Measurements from ENCODE around the gene FGGY. TPM values are rescaled to one million over a fixed set of nuclear protein-coding genes. Genes with fewer than 3 reads are reported as not detected.

Gene FGGY
- total and polyA plus RNA-seq, 3 experiments from 2014 or later: 5.3 to 7.9 (median 6.6) TPM

GRCh38 chr1:59688976-59689375, 392.1 kb downstream of the FGGY start:
- Mint-ChIP-seq H3K36me3 (peaks cover 0 to 2% (median 0%) of the 10 kb centered on the region in 3 donors), H3K4me1 (no peaks in the 10 kb centered on the region), H3K4me3 (no peak overlapping the region), H3K9me3 (no peaks in the 10 kb centered on the region), H3K27ac (no peak overlapping the region), H3K27me3 (no peaks in the 10 kb centered on the region)
- CTCF ChIA-PET: no interaction called here
- DNase-seq: no peak
- H3K9me3 ChIP-seq (ENCODE audit: low read length): no peaks in the 10 kb centered on the region
- POLR2A ChIA-PET: no interaction called here
- no peak overlapping the region for H3K27ac ChIP-seq (ENCODE audit: low read depth, low read length)
- no peaks in the 10 kb centered on the region for H3K4me1 ChIP-seq (ENCODE audit: insufficient read depth, low read length)
- no peaks in the 10 kb centered on the region for H3K36me3 ChIP-seq (ENCODE audit: insufficient read depth, low read length)
- H3K27me3 ChIP-seq (ENCODE audit: insufficient read depth, low read length, poor library complexity, severe bottlenecking): no peaks in the 10 kb centered on the region
- H3K4me3 ChIP-seq (ENCODE audit: low read length): no peak overlapping the region

GRCh38 chr1:59689730-59690129, 392.8 kb downstream of the FGGY start:
- H3K4me3 Mint-ChIP-seq: no peak overlapping the region
- no peaks in the 10 kb centered on the region for H3K9me3 Mint-ChIP-seq
- no peak for DNase-seq
- Histone ChIP-seq H3K9me3 (ENCODE audit: low read length) (no peaks in the 10 kb centered on the region), H3K4me1 (ENCODE audit: insufficient read depth, low read length) (no peaks in the 10 kb centered on the region), H3K27ac (ENCODE audit: low read depth, low read length) (no peak overlapping the region), H3K4me3 (ENCODE audit: low read length) (no peak overlapping the region), H3K27me3 (ENCODE audit: insufficient read depth, low read length, poor library complexity, severe bottlenecking) (no peaks in the 10 kb centered on the region), H3K36me3 (ENCODE audit: insufficient read depth, low read length) (no peaks in the 10 kb centered on the region)
- H3K4me1 Mint-ChIP-seq: no peaks in the 10 kb centered on the region
- H3K36me3 Mint-ChIP-seq: peaks cover 0 to 2% (median 0%) of the 10 kb centered on the region in 3 donors
- no peak overlapping the region for H3K27ac Mint-ChIP-seq
- ChIA-PET CTCF (interaction anchor here (0.8 kb wide), 1 partner anchor 10 kb away, joined by 3 read pairs; no protein-coding TSS in a partner anchor), POLR2A (no interaction called here)
- H3K27me3 Mint-ChIP-seq: no peaks in the 10 kb centered on the region

- ChIA-PET POLR2A (no interaction called here), CTCF (interaction anchor here (0.8 kb wide), 1 partner anchor 9 kb away, joined by 3 read pairs; no protein-coding TSS in a partner anchor)
- Mint-ChIP-seq H3K27ac (peak overlapping the region in 1 of 8 donors; percentile 54), H3K4me3 (no peak overlapping the region), H3K36me3 (peaks cover 0 to 2% (median 0%) of the 10 kb centered on the region in 3 donors), H3K4me1 (no peaks in the 10 kb centered on the region), H3K27me3 (no peaks in the 10 kb centered on the region), H3K9me3 (no peaks in the 10 kb centered on the region)
- no peak overlapping the region for H3K27ac ChIP-seq (ENCODE audit: low read depth, low read length)
- no peaks in the 10 kb centered on the region for H3K27me3 ChIP-seq (ENCODE audit: insufficient read depth, low read length, poor library complexity, severe bottlenecking)
- no peak overlapping the region for H3K4me3 ChIP-seq (ENCODE audit: low read length)
- no peaks in the 10 kb centered on the region for H3K36me3 ChIP-seq (ENCODE audit: insufficient read depth, low read length)
- no peaks in the 10 kb centered on the region for H3K4me1 ChIP-seq (ENCODE audit: insufficient read depth, low read length)
- H3K9me3 ChIP-seq (ENCODE audit: low read length): no peaks in the 10 kb centered on the region
- DNase-seq: no peak
These were observed 393.5 kb downstream of the FGGY start for GRCh38 chr1:59690171-59690930.

GRCh38 chr1:59691261-59691660, 394.4 kb downstream of the FGGY start:
- H3K9me3 Mint-ChIP-seq: no peaks in the 10 kb centered on the region

GRCh38 chr1:59692591-59692990, 395.7 kb downstream of the FGGY start:
- no peaks in the 10 kb centered on the region for H3K36me3 ChIP-seq (ENCODE audit: insufficient read depth, low read length)
- Mint-ChIP-seq H3K9me3 (no peaks in the 10 kb centered on the region), H3K36me3 (peaks cover 0 to 2% (median 0%) of the 10 kb centered on the region in 3 donors), H3K4me3 (no peak overlapping the region), H3K27me3 (no peaks in the 10 kb centered on the region), H3K27ac (no peak overlapping the region), H3K4me1 (peaks cover 11 to 13% (median 13%) of the 10 kb centered on the region in 3 donors)
- H3K4me1 ChIP-seq (ENCODE audit: insufficient read depth, low read length): peaks cover 6% of the 10 kb centered on the region
- POLR2A ChIA-PET: no interaction called here
- CTCF ChIA-PET: no interaction called here
- H3K9me3 ChIP-seq (ENCODE audit: low read length): no peaks in the 10 kb centered on the region
- no peaks in the 10 kb centered on the region for H3K27me3 ChIP-seq (ENCODE audit: insufficient read depth, low read length, poor library complexity, severe bottlenecking)
- H3K27ac ChIP-seq (ENCODE audit: low read depth, low read length): no peak overlapping the region
- no peak for DNase-seq
- no peak overlapping the region for H3K4me3 ChIP-seq (ENCODE audit: low read length)

More at GRCh38 chr1:59691261-59691660, 394.4 kb downstream of the FGGY start:
- H3K4me3 Mint-ChIP-seq: no peak overlapping the region
- peaks cover 0 to 2% (median 0%) of the 10 kb centered on the region in 3 donors for H3K36me3 Mint-ChIP-seq
- H3K4me3 ChIP-seq (ENCODE audit: low read length): no peak overlapping the region
- H3K36me3 ChIP-seq (ENCODE audit: insufficient read depth, low read length): no peaks in the 10 kb centered on the region
- DNase-seq: no peak
- ChIA-PET POLR2A (no interaction called here), CTCF (no interaction called here)
- no peak overlapping the region for H3K27ac Mint-ChIP-seq
- H3K27me3 ChIP-seq (ENCODE audit: insufficient read depth, low read length, poor library complexity, severe bottlenecking): no peaks in the 10 kb centered on the region
- no peaks in the 10 kb centered on the region for H3K4me1 ChIP-seq (ENCODE audit: insufficient read depth, low read length)
- H3K27ac ChIP-seq (ENCODE audit: low read depth, low read length): no peak overlapping the region
- H3K27me3 Mint-ChIP-seq: no peaks in the 10 kb centered on the region
- H3K9me3 ChIP-seq (ENCODE audit: low read length): no peaks in the 10 kb centered on the region
- no peaks in the 10 kb centered on the region for H3K4me1 Mint-ChIP-seq

- H3K4me1 Mint-ChIP-seq: peaks cover 14 to 19% (median 19%) of the 10 kb centered on the region in 3 donors
- H3K36me3 Mint-ChIP-seq: peaks cover 0 to 2% (median 0%) of the 10 kb centered on the region in 3 donors
- DNase-seq: no peak
These were observed 396.5 kb downstream of the FGGY start for GRCh38 chr1:59693406-59693805.

GRCh38 chr1:59695252-59695651, 398.4 kb downstream of the FGGY start:
- H3K4me1 Mint-ChIP-seq: peaks cover 17 to 28% (median 22%) of the 10 kb centered on the region in 3 donors
- H3K36me3 Mint-ChIP-seq: peaks cover 0 to 5% (median 0%) of the 10 kb centered on the region in 3 donors
- H3K4me3 Mint-ChIP-seq: no peak overlapping the region
- CTCF ChIA-PET: no interaction called here
- no peak for DNase-seq
- Histone ChIP-seq H3K4me3 (ENCODE audit: low read length) (no peak overlapping the region), H3K27me3 (ENCODE audit: insufficient read depth, low read length, poor library complexity, severe bottlenecking) (no peaks in the 10 kb centered on the region), H3K36me3 (ENCODE audit: insufficient read depth, low read length) (no peaks in the 10 kb centered on the region), H3K4me1 (ENCODE audit: insufficient read depth, low read length) (peaks cover 6% of the 10 kb centered on the region), H3K27ac (ENCODE audit: low read depth, low read length) (no peak overlapping the region), H3K9me3 (ENCODE audit: low read length) (no peaks in the 10 kb centered on the region)
- no peaks in the 10 kb centered on the region for H3K27me3 Mint-ChIP-seq
- H3K9me3 Mint-ChIP-seq: no peaks in the 10 kb centered on the region
- POLR2A ChIA-PET: no interaction called here
- H3K27ac Mint-ChIP-seq: no peak overlapping the region

More at GRCh38 chr1:59693406-59693805, 396.5 kb downstream of the FGGY start:
- H3K27me3 ChIP-seq (ENCODE audit: insufficient read depth, low read length, poor library complexity, severe bottlenecking): no peaks in the 10 kb centered on the region
- Mint-ChIP-seq H3K27me3 (no peaks in the 10 kb centered on the region), H3K27ac (no peak overlapping the region), H3K4me3 (peak overlapping the region in 1 of 7 donors; percentile 0), H3K9me3 (no peaks in the 10 kb centered on the region)
- POLR2A ChIA-PET: no interaction called here
- CTCF ChIA-PET: no interaction called here
- no peaks in the 10 kb centered on the region for H3K9me3 ChIP-seq (ENCODE audit: low read length)
- no peak overlapping the region for H3K27ac ChIP-seq (ENCODE audit: low read depth, low read length)
- no peak overlapping the region for H3K4me3 ChIP-seq (ENCODE audit: low read length)
- no peaks in the 10 kb centered on the region for H3K36me3 ChIP-seq (ENCODE audit: insufficient read depth, low read length)
- H3K4me1 ChIP-seq (ENCODE audit: insufficient read depth, low read length): peaks cover 6% of the 10 kb centered on the region

- Mint-ChIP-seq H3K9me3 (no peaks in the 10 kb centered on the region), H3K4me3 (peak overlapping the region in 4 of 7 donors; percentile 57 to 76 (median 66)), H3K27ac (no peak overlapping the region), H3K27me3 (no peaks in the 10 kb centered on the region), H3K4me1 (peaks cover 17 to 28% (median 22%) of the 10 kb centered on the region in 3 donors), H3K36me3 (peaks cover 0 to 5% (median 0%) of the 10 kb centered on the region in 3 donors)
- DNase-seq: no peak
- CTCF ChIA-PET: interaction anchor here (1.0 to 1.4 kb wide), 2 partner anchors 913 to 915 kb away, joined by 3 read pairs; partner anchors contain the start of gene JUN
- no peaks in the 10 kb centered on the region for H3K36me3 ChIP-seq (ENCODE audit: insufficient read depth, low read length)
- POLR2A ChIA-PET: no interaction called here
- H3K27ac ChIP-seq (ENCODE audit: low read depth, low read length): no peak overlapping the region
- H3K9me3 ChIP-seq (ENCODE audit: low read length): no peaks in the 10 kb centered on the region
- no peak overlapping the region for H3K4me3 ChIP-seq (ENCODE audit: low read length)
- H3K27me3 ChIP-seq (ENCODE audit: insufficient read depth, low read length, poor library complexity, severe bottlenecking): no peaks in the 10 kb centered on the region
- H3K4me1 ChIP-seq (ENCODE audit: insufficient read depth, low read length): peaks cover 6% of the 10 kb centered on the region
These were observed 399.7 kb downstream of the FGGY start for GRCh38 chr1:59696421-59697115.
